Cardiac muscle cell (in vitro differentiated cells and primary cell): ENCODE results near the gene SDHAF3. TPM values are rescaled to one million over a fixed set of nuclear protein-coding genes. Genes with fewer than 3 reads are reported as not detected.

Experiments
- DNase-seq, 2 donors: peaks; one replicate each; pipeline versions ENCODE4 v3.0.0 to v3.0.0-alpha.2; 2010 to 2017; ENCODE audit warnings: low read depth in 1 of 2, low spot score in 1 of 2
- H3K27ac ChIP-seq: fragments of 200-600 bp; sonication (generic); 2 replicates; pipeline ENCODE4 v1.5.1; 2016
- H3K27me3 ChIP-seq: fragments of 200-600 bp; sonication (generic); 2 replicates; pipeline ENCODE4 v1.6.0; 2016; ENCODE audit warnings: control low read depth
- H3K36me3 ChIP-seq: fragments of 200-600 bp; sonication (generic); 2 replicates; pipeline ENCODE4 v1.5.1; 2016; ENCODE audit warnings: control low read depth
- H3K4me1 ChIP-seq: fragments of 200-600 bp; sonication (generic); 2 replicates; pipeline ENCODE4 v1.8.1; 2017; ENCODE audit warnings: low read depth, mild to moderate bottlenecking, mixed run types
- H3K4me3 ChIP-seq: fragments of 200-600 bp; sonication (generic); 2 replicates; pipeline ENCODE4 v1.5.1; 2016; ENCODE audit warnings: mild to moderate bottlenecking
- H3K9me3 ChIP-seq: fragments of 200-600 bp; sonication (generic); 2 replicates; pipeline ENCODE4 v1.5.1; 2017; ENCODE audit warnings: low read depth, mild to moderate bottlenecking, control low read depth
- polyA plus RNA-seq: library from polyadenylated mRNA; unstranded; fragments of >200 nt; fragmentation: Nextera tagmentation; extraction: Ambion mirVana; gene quantifications from 2 replicates; pipeline ENCODE4 v1.2.1, GENCODE V29; 2016
- total RNA-seq: library from RNA; depleted of rRNA; stranded (reverse); fragments of >200 nt; gene quantifications from 2 replicates; pipeline ENCODE4 v1.2.3, GENCODE V29; 2016
- TF ChIP-seq, protein P1 (sequence below): IDR thresholded peaks from 2 replicates; pipeline ENCODE4 v1.5.1; 2012; ENCODE audit warnings: low read depth, mild to moderate bottlenecking, low read length

Gene SDHAF3
- total and polyA plus RNA-seq, 2 experiments from 2014 or later, result 8.8 to 65.3 TPM

- Histone ChIP-seq H3K36me3 (no peaks in the 10 kb centered on the region), H3K4me3 (no peak overlapping the region), H3K27me3 (no peaks in the 10 kb centered on the region), H3K9me3 (no peaks in the 10 kb centered on the region), H3K4me1 (no peaks in the 10 kb centered on the region), H3K27ac (no peak overlapping the region)
- TF ChIP-seq, protein P1, sequence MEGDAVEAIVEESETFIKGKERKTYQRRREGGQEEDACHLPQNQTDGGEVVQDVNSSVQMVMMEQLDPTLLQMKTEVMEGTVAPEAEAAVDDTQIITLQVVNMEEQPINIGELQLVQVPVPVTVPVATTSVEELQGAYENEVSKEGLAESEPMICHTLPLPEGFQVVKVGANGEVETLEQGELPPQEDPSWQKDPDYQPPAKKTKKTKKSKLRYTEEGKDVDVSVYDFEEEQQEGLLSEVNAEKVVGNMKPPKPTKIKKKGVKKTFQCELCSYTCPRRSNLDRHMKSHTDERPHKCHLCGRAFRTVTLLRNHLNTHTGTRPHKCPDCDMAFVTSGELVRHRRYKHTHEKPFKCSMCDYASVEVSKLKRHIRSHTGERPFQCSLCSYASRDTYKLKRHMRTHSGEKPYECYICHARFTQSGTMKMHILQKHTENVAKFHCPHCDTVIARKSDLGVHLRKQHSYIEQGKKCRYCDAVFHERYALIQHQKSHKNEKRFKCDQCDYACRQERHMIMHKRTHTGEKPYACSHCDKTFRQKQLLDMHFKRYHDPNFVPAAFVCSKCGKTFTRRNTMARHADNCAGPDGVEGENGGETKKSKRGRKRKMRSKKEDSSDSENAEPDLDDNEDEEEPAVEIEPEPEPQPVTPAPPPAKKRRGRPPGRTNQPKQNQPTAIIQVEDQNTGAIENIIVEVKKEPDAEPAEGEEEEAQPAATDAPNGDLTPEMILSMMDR, result no peak
- no peak for DNase-seq
These were observed 109.0 kb downstream of the SDHAF3 start for GRCh38 chr7:97226541-97226940.

Other genes with a start within 250 kb of the SDHAF3 start
- gene DLX6, start 112.1 kb upstream of the SDHAF3 start, total RNA-seq, result not detected in 2 replicates
- 0.07 TPM in 1 of 2 replicates, not detected in the other for gene DLX6, start 112.1 kb upstream of the SDHAF3 start, polyA plus RNA-seq
- gene DLX5, start 92.9 kb upstream of the SDHAF3 start, total RNA-seq, result not detected in 2 replicates
- gene DLX5, start 92.9 kb upstream of the SDHAF3 start, polyA plus RNA-seq, result 0.34 TPM in 1 of 2 replicates, not detected in the other